Naive thymus-derived CD8-positive, alpha-beta T cell (primary cell): Measurements from ENCODE around the gene ZNF397. TPM values are rescaled to one million over a fixed set of nuclear protein-coding genes. Genes with fewer than 3 reads are reported as not detected.
A peak's percentile ranks its signal among the peaks of the same experiment; 100 is the strongest.

ENCODE experiments used
- ATAC-seq, 2 donors: fragments of 150-1000 bp; cut with Tn5 transposase in 1 of 2; sonication (Bioruptor Pico), chemical (Tn5 transposase) in 1 of 2; 1 replicate in 1 of 2; 2 replicates in 1 of 2; pipeline ENCODE4 v1.10.0; 2021; ENCODE audit warnings: mild to moderate bottlenecking in 2 of 2, moderate library complexity in 2 of 2
- POLR2A ChIA-PET: fragments of 350-600 bp; sonication (Branson Sonifier 250); formaldehyde crosslinking; loops from one replicate; lab custom pipeline; 2021; ENCODE audit warnings: antibody characterized with exemption; lab: Charles Lee
- DNase-seq, 10 donors: peaks; one replicate each; pipeline versions ENCODE4 v3.0.0 to v3.0.0-alpha.2; 2020 to 2022
- H3K27ac Mint-ChIP-seq, 10 donors: one replicate each; pipeline ENCODE4 v1.8.0; 2020 to 2022; ENCODE audit warnings: mild to moderate bottlenecking in 10 of 10, mixed read lengths in 10 of 10, moderate library complexity in 4 of 10, inconsistent platforms in 1 of 10
- H3K27me3 Mint-ChIP-seq, 5 donors: one replicate each; pipeline ENCODE4 v1.8.0; 2021 to 2022; ENCODE audit warnings: mixed read lengths in 5 of 5
- H3K36me3 Mint-ChIP-seq, 3 donors: one replicate each; pipeline ENCODE4 v1.8.0; 2020 to 2022; ENCODE audit warnings: mixed read lengths in 3 of 3, mild to moderate bottlenecking in 2 of 3, inconsistent platforms in 1 of 3
- H3K4me1 Mint-ChIP-seq, 4 donors: one replicate each; pipeline ENCODE4 v1.8.0; 2021 to 2022; ENCODE audit warnings: mixed read lengths in 4 of 4
- H3K4me3 Mint-ChIP-seq, 10 donors: one replicate each; pipeline ENCODE4 v1.8.0; 2020 to 2022; ENCODE audit warnings: mild to moderate bottlenecking in 10 of 10, mixed read lengths in 10 of 10, moderate library complexity in 6 of 10, inconsistent platforms in 1 of 10
- H3K9me3 Mint-ChIP-seq, 9 donors: one replicate each; pipeline ENCODE4 v1.8.0; 2020 to 2022; ENCODE audit warnings: mixed read lengths in 9 of 9, mild to moderate bottlenecking in 3 of 9, inconsistent platforms in 1 of 9, moderate library complexity in 1 of 9
- polyA plus RNA-seq, 3 donors: library from polyadenylated mRNA; unstranded; fragments of 300-500 nt; fragmentation: Illumina TruSeq; gene quantifications; one replicate each; pipeline ENCODE4 v1.2.3, GENCODE V29; 2021
- total RNA-seq, 8 experiments: library from RNA in 2 of 8; stranded (reverse) in 2 of 8; gene quantifications; one replicate each; pipeline ENCODE4 v1.2.3 and lab custom pipeline; 2021 to 2026

ZNF397 gene
- total and polyA plus RNA-seq, 5 experiments from 2014 or later: 3.9 to 50.8 (median 8.2) TPM

DNA sequence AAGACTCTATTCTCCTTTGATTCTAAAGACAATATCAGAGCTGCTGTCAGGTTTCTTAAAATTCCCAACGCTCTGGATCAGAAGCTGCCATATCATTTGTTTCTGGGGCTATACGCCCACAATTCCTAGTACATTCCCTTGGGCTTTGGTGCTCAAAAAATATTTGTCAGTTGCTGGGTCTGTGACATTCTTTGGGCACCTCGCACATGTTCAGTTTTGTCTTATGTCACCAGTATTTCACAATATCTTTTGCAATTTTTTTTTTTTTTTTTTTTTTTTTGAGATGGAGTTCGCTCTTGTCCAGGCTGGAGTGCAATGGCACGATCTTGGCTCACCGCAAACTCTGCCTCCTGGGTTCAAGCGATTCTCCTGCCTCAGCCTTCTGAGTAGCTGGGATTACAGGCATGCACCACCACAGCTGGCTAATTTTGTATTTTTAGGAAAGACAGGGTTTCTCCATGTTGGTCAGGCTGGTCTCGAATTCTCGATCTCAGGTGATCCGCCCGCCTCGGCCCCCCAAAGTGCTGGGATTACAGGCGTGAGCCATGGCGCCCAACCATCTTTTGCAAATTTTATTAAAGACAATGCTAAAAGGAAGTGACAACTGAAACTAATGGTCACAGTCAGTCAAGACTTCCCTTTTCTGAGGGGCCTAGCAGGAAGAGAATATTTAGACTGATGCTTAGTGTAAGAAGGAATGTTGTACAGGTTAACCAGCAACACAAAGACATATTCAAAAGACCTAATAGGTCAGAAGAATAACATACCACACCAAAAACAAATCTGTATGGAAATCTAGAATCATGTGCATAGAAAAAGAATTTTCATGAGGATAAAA is 6.8 kb downstream of the ZNF397 start:
- H3K27ac Mint-ChIP-seq: peak overlapping the region in 3 of 10 donors; percentile 18 to 77 (median 58)
- no peak for ATAC-seq
- no peaks in the 10 kb centered on the region for H3K27me3 Mint-ChIP-seq
- H3K4me3 Mint-ChIP-seq: peak overlapping the region in 1 of 10 donors; percentile 39
- H3K4me1 Mint-ChIP-seq: peaks cover 17 to 40% (median 31%) of the 10 kb centered on the region in 4 donors
- peaks cover 45 to 92% (median 86%) of the 10 kb centered on the region in 3 donors for H3K36me3 Mint-ChIP-seq
- POLR2A ChIA-PET: interaction anchor here (0.7 kb wide), 1 partner anchor 84 kb away, joined by 4 read pairs; no protein-coding TSS in a partner anchor
- no peak for DNase-seq
- peaks cover 0 to 41% (median 8%) of the 10 kb centered on the region in 9 donors for H3K9me3 Mint-ChIP-seq

DNA sequence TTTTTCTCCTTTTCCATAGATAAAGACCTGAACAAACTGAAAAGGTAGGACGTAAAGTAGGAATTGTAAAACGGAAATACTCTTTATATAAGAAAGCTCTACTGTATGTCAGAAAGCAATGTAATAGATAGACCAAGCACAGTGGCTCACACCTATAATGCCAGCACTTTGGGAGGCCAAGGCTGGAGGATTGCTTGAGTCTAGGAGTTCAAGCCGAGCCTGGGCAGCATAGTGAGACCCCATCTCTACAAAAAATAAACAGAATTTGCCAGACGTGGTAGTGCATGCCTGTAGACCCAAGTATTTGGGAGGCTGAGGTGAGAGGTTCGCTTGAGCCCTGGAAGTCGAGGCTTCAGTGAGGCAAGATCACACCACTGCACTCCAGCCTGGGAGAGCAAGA is 7.6 kb downstream of the ZNF397 start:
- peaks cover 50 to 92% (median 89%) of the 10 kb centered on the region in 3 donors for H3K36me3 Mint-ChIP-seq
- H3K4me3 Mint-ChIP-seq: no peak overlapping the region
- H3K27me3 Mint-ChIP-seq: no peaks in the 10 kb centered on the region
- POLR2A ChIA-PET: interaction anchor here (0.6 kb wide), 1 partner anchor 20 kb away, joined by 4 read pairs; no protein-coding TSS in a partner anchor
- peak overlapping the region in 1 of 10 donors; percentile 58 for H3K27ac Mint-ChIP-seq
- DNase-seq: no peak
- no peak for ATAC-seq
- H3K4me1 Mint-ChIP-seq: peaks cover 17 to 33% (median 25%) of the 10 kb centered on the region in 4 donors
- H3K9me3 Mint-ChIP-seq: peaks cover 0 to 46% (median 9%) of the 10 kb centered on the region in 9 donors

DNA sequence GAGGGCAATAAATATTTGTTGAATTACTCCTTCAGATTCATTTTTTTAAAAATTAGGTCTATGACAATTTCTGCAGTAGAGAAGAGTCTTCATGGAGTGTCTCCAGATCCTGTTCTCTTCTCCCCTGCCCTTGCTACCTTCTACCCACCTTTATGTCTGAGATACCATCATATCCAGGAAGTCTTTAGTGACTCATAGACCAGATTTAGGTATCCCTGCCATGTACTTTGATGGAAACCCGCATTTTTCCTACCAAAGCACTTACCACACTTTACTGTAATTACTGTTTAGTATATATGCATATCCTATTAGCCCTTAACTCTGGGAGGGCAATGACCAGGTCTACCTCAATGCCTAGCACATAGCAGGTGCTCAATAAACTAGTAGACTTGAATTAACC is 11.6 kb downstream of the ZNF397 start:
- POLR2A ChIA-PET: interaction anchor here (0.8 to 1.7 kb wide), 2 partner anchors 8 to 12 kb away, joined by 3 to 4 read pairs; partner anchors contain the start of gene ZNF397
- H3K27ac Mint-ChIP-seq: peak overlapping the region in 1 of 10 donors; percentile 19
- H3K27me3 Mint-ChIP-seq: no peaks in the 10 kb centered on the region
- H3K4me1 Mint-ChIP-seq: peaks cover 0 to 11% (median 1%) of the 10 kb centered on the region in 4 donors
- peaks cover 31 to 78% (median 67%) of the 10 kb centered on the region in 3 donors for H3K36me3 Mint-ChIP-seq
- ATAC-seq (no peak), DNase-seq (no peak)
- peaks cover 0 to 36% (median 16%) of the 10 kb centered on the region in 9 donors for H3K9me3 Mint-ChIP-seq
- no peak overlapping the region for H3K4me3 Mint-ChIP-seq

DNA sequence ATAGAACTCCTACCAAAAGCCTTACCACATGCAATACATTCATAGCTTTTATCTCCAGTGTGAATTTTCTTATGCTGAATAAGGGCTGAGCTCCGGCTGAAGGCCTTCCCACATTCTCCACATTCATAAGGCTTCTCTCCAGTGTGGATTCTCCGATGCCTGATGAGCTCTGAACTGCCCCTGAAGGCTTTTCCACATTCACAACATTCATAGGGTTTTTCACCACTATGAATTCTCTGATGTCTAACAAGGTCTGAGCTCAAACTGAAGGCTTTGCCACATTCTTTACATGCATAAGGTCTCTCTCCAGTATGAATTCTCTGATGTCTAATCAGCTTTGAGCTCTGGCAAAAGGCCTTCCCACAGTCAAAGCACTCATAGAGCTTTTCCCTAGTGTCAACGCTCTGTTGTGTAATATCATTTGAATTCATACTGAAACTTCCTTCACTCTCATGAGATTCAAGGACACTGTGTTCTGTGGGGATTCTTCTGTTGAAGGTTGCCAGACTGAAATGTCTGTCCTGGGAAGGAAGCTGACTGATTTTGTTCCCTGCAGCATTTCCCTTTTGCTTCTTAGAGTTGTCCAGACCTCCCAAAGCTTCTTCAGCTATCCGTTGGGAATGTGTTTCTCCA is 12.9 kb downstream of the ZNF397 start:
- peaks cover 26 to 74% (median 62%) of the 10 kb centered on the region in 3 donors for H3K36me3 Mint-ChIP-seq
- H3K27me3 Mint-ChIP-seq: no peaks in the 10 kb centered on the region
- DNase-seq: no peak
- POLR2A ChIA-PET: interaction anchor here (0.9 to 1.7 kb wide), 3 partner anchors 9 to 36 kb away, joined by 3 to 8 read pairs (median 4); partner anchors contain the start of genes ZNF397 and ZSCAN30
- no peak overlapping the region for H3K4me3 Mint-ChIP-seq
- H3K9me3 Mint-ChIP-seq: peaks cover 0 to 31% (median 16%) of the 10 kb centered on the region in 9 donors
- ATAC-seq: no peak
- peak overlapping the region in 1 of 10 donors; percentile 28 for H3K27ac Mint-ChIP-seq
- H3K4me1 Mint-ChIP-seq: peaks cover 0 to 2% (median under 1%) of the 10 kb centered on the region in 4 donors

DNA sequence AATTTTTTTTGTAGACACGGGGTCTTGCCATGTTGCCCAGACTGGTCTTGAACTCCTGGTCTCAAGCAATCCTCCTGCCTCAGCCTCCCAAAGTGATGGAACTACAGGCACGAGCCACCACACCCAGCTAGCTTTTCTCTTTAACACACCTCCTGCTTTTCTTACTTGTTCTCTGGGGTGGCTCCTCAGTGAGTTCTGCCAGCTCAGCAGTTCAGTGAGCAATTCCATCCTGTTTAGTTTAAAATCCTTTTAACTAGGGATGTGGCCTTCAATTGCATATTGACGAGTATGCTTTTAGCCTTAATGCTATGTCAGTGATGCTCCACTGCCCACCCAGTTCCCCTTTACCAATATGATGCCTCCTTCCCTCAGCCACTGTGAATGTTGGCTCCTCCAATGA is 16.1 kb downstream of the ZNF397 start:
- H3K4me1 Mint-ChIP-seq: peaks cover 0 to 2% (median 0%) of the 10 kb centered on the region in 4 donors
- ATAC-seq (no peak), DNase-seq (no peak)
- H3K36me3 Mint-ChIP-seq: peaks cover 19 to 59% (median 50%) of the 10 kb centered on the region in 3 donors
- H3K27me3 Mint-ChIP-seq: no peaks in the 10 kb centered on the region
- no peak overlapping the region for H3K27ac Mint-ChIP-seq
- POLR2A ChIA-PET: no interaction called here
- H3K9me3 Mint-ChIP-seq: peaks cover 0 to 26% (median 16%) of the 10 kb centered on the region in 9 donors
- no peak overlapping the region for H3K4me3 Mint-ChIP-seq

DNA sequence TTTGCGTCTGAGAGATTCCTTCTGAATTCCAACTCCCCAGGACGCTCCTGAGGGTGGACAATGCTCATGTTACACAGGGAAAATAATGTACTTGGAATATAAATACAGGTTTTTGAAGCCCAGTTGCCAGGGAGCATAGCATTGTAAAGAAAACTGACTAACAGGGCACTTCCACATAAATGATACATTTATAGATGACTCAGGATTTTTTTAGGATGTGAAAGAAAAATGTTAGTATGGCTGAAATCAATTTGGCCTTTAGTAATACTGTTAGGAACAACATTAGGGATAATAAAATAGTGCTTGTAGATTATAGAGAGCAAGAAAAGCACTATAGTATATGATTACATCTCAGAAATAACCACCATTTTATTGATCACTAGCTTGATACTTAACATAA is 23.6 kb downstream of the ZNF397 start:
- Mint-ChIP-seq H3K36me3 (peaks cover 0 to 20% (median 13%) of the 10 kb centered on the region in 3 donors), H3K4me3 (no peak overlapping the region), H3K4me1 (peaks cover 24 to 33% (median 28%) of the 10 kb centered on the region in 4 donors), H3K9me3 (peaks cover 0 to 15% (median 0%) of the 10 kb centered on the region in 9 donors), H3K27me3 (no peaks in the 10 kb centered on the region), H3K27ac (peak overlapping the region in 1 of 10 donors; percentile 8)
- POLR2A ChIA-PET: interaction anchor here (1.0 kb wide), 1 partner anchor 23 kb away, joined by 3 read pairs; the partner anchor contains the start of gene ZNF397
- ATAC-seq: no peak
- DNase-seq: no peak

DNA sequence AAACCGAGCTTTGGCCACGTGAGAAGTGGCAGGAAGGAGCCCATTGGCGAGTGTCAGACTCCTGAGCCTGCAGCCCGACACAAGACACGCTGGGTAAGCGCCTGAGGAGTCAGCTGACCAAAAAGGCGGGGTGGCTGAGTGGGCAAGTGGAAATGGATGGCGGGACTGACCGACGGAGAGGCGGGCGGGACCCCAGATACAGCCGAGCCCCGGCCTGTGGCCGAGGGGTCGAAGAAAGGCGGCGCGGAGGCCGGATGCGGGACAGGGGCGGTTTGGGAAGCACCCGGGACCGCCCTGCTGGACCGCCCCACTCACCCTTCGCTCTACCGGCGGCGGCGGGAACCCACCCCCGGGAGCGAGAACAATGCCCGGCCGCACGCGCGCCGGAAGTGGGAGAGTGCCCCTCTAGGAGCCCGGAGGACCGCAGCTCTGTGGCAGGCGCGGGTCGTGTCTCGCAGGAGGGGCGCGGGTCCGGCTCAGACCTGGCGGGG is 26.4 kb downstream of the ZNF397 start:
- Mint-ChIP-seq H3K27me3 (no peaks in the 10 kb centered on the region), H3K36me3 (peaks cover 0 to 10% (median 8%) of the 10 kb centered on the region in 3 donors), H3K4me1 (peaks cover 24 to 33% (median 28%) of the 10 kb centered on the region in 4 donors), H3K9me3 (peaks cover 0 to 15% (median 0%) of the 10 kb centered on the region in 9 donors), H3K27ac (peak overlapping the region; percentile 96 to 99 (median 98)), H3K4me3 (peak overlapping the region; percentile 92 to 99 (median 97))
- DNase-seq (peak; percentile 54 to 86 (median 64)), ATAC-seq (peak; percentile 82 to 87)
- POLR2A ChIA-PET: interaction anchor here (0.6 to 5.2 kb wide), 13 partner anchors 22 to 943 kb away, joined by 3 to 59 read pairs (median 5); partner anchors contain the start of genes INO80C, MAPRE2, ZNF24 and ZNF397

DNA sequence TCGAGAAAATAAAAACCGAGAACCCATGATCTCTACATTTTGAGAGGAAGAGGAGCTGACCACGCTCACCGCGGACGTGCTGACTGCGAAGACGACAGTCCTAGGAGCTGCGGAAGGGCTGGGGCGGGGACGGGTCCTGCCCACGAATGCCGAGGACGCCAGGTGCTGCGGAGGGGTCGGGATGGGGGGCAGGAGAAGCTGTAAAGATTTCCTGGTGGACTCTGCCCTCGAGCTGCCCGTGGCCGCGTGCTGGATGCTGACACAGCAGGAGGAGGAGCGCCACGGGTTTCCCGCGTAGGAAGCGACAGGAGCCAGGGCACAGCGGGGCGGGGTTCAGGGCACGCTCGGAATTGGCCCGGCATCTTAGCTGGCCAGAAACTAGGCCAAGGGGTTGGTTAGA is 27.0 kb downstream of the ZNF397 start:
- Mint-ChIP-seq H3K27ac (peak overlapping the region; percentile 78 to 99 (median 97)), H3K4me1 (peaks cover 24 to 33% (median 28%) of the 10 kb centered on the region in 4 donors), H3K4me3 (peak overlapping the region; percentile 92 to 99 (median 97)), H3K36me3 (peaks cover 0 to 7% (median 3%) of the 10 kb centered on the region in 3 donors), H3K9me3 (peaks cover 0 to 15% (median 0%) of the 10 kb centered on the region in 9 donors), H3K27me3 (no peaks in the 10 kb centered on the region)
- peak in 4 of 10 donors; percentile 11 to 63 (median 20) for DNase-seq
- ATAC-seq: peak; percentile 5 to 20
- POLR2A ChIA-PET: interaction anchor here (0.6 to 5.2 kb wide), 11 partner anchors 14 to 241 kb away, joined by 3 to 59 read pairs (median 5); partner anchors contain the start of genes MAPRE2, ZNF24, ZNF397 and ZSCAN30

DNA sequence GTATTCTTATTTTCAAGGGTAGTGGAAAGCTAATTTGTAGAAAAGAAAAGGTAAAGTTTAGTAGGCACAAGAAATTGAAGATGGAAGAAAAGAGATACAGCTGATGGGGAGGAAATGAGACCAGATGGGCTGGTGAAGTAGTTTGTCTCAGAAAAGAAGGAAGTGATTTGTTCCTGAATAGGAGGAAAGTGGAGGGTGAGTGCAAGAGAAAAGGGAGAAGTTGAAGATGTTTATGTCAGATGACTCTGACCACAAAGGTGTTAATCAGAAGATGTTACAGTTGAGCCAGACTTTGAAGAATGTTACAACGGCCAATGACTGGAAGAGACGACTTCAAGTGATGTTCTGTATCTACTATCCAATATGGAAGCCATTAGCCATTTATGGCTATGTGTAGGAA is 28.0 kb downstream of the ZNF397 start:
- Mint-ChIP-seq H3K9me3 (peaks cover 0 to 15% (median 2%) of the 10 kb centered on the region in 9 donors), H3K27ac (peak overlapping the region in 9 of 10 donors; percentile 1 to 99 (median 89)), H3K4me3 (peak overlapping the region in 9 of 10 donors; percentile 11 to 99 (median 94)), H3K27me3 (no peaks in the 10 kb centered on the region), H3K4me1 (peaks cover 24 to 33% (median 28%) of the 10 kb centered on the region in 4 donors), H3K36me3 (peaks cover 0 to 2% (median 0%) of the 10 kb centered on the region in 3 donors)
- POLR2A ChIA-PET: interaction anchor here (2.2 to 5.2 kb wide), 4 partner anchors 20 to 76 kb away, joined by 7 to 59 read pairs (median 37); partner anchors contain the start of genes ZNF24, ZNF397 and ZSCAN30
- DNase-seq (no peak), ATAC-seq (no peak)

DNA sequence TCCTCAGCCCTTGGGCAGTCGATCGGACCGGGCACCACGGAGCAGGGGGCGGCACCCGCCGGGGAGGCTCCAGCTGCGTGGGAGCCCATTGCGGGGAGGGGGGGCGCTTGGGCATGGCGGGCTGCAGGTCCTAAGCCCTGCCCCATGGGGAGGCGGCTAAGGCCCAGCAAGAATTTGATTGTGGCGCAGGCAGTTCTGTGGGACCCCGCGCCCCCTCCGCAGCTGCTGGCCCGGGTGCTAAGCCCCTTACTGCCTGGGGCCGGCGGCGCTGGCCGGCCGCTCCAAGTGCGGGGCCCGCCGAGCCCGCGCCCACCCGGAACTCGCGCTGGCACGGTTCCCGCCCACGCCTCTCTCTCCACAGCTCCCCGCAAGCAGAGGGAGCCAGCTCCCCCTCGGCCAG is 30.8 kb downstream of the ZNF397 start:
- H3K27me3 Mint-ChIP-seq: no peaks in the 10 kb centered on the region
- H3K9me3 Mint-ChIP-seq: peaks cover 0 to 15% (median 2%) of the 10 kb centered on the region in 9 donors
- no peak overlapping the region for H3K27ac Mint-ChIP-seq
- ATAC-seq (no peak), DNase-seq (no peak)
- POLR2A ChIA-PET: no interaction called here
- no peak overlapping the region for H3K4me3 Mint-ChIP-seq
- H3K4me1 Mint-ChIP-seq: peaks cover 16 to 23% (median 20%) of the 10 kb centered on the region in 4 donors
- peaks cover 0 to 7% (median 2%) of the 10 kb centered on the region in 3 donors for H3K36me3 Mint-ChIP-seq

DNA sequence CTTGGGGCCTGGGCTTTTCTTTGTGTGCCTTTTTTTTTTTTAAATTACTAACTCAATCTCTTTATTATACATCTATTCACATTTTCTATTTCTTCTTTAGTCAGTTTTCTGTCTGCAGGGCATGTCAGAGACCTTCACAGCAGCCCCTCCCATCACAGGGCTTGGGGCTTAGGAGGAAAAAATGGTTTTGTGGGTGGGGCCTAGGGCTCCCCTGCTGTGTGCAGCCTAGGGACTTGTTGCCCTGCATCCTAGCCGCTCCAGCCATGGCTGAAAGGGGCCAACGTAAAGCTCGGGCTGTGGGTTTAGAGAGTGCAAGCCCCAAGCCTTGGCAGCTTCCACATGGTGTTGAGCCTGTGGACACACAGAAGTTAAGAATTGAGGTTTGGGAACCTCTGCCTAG is 35.4 kb downstream of the ZNF397 start:
- Mint-ChIP-seq H3K36me3 (peaks cover 7 to 9% (median 7%) of the 10 kb centered on the region in 3 donors), H3K27me3 (no peaks in the 10 kb centered on the region), H3K4me1 (peaks cover 11 to 15% (median 12%) of the 10 kb centered on the region in 4 donors), H3K27ac (no peak overlapping the region), H3K4me3 (no peak overlapping the region), H3K9me3 (peaks cover 0 to 8% (median 2%) of the 10 kb centered on the region in 9 donors)
- ATAC-seq (no peak), DNase-seq (no peak)
- POLR2A ChIA-PET: no interaction called here
